Mesenchymal stem cell (in vitro differentiated cells and primary cell): Measurements from ENCODE around the gene MPP7.
"Not testable (repeated sequence)": the region's sequence is repeated elsewhere in the genome, so short reads cannot be mapped to it uniquely, and the experiment has no call there.

Experiments
- DNase-seq: peaks from one replicate; pipeline ENCODE4 v3.0.0-alpha.2; 2013
- H2AFZ ChIP-seq: one replicate; pipeline ENCODE4 v1.6.1; 2013; ENCODE audit warnings: low read depth, mild to moderate bottlenecking, control low read depth, inconsistent platforms, low read length, moderate library complexity
- H2AK5ac ChIP-seq: 2 replicates; pipeline ENCODE4 v1.6.1; 2013; ENCODE audit warnings: low read length, moderate library complexity, mild to moderate bottlenecking, inconsistent platforms; ENCODE audit not compliant: severe bottlenecking
- H2BK120ac ChIP-seq: one replicate; pipeline ENCODE4 v1.6.1; 2013; ENCODE audit warnings: low read depth, mild to moderate bottlenecking, inconsistent platforms, low read length, moderate library complexity
- H2BK12ac ChIP-seq, 2 experiments: one replicate each; pipeline ENCODE4 v1.6.1; 2013; ENCODE audit warnings: inconsistent platforms in 2 of 2, low read length in 2 of 2, mild to moderate bottlenecking in 2 of 2, moderate library complexity in 2 of 2, control low read depth in 1 of 2
- H2BK15ac ChIP-seq: one replicate; pipeline ENCODE4 v1.6.1; 2013; ENCODE audit warnings: mild to moderate bottlenecking, low read depth, inconsistent platforms; ENCODE audit not compliant: poor library complexity, severe bottlenecking
- H2BK5ac ChIP-seq: 2 replicates; pipeline ENCODE4 v1.6.1; 2013; ENCODE audit warnings: low read depth, mild to moderate bottlenecking, low read length, control low read depth, inconsistent platforms; ENCODE audit not compliant: poor library complexity, severe bottlenecking
- H3K14ac ChIP-seq, 2 experiments: one replicate each; pipeline ENCODE4 v1.6.1; 2013; ENCODE audit warnings: inconsistent platforms in 2 of 2, low read length in 2 of 2, control low read depth in 1 of 2, mild to moderate bottlenecking in 1 of 2, moderate library complexity in 1 of 2
- H3K18ac ChIP-seq, 2 experiments: one replicate each; pipeline ENCODE4 v1.6.1; 2013; ENCODE audit warnings: inconsistent platforms in 2 of 2, low read length in 2 of 2, control low read depth in 1 of 2, low read depth in 1 of 2, mild to moderate bottlenecking in 1 of 2
- H3K23ac ChIP-seq, 2 experiments: one replicate each; pipeline ENCODE4 v1.6.1; 2013; ENCODE audit warnings: inconsistent platforms in 2 of 2, low read length in 2 of 2, mild to moderate bottlenecking in 2 of 2, moderate library complexity in 2 of 2, control low read depth in 1 of 2
- H3K27ac ChIP-seq: 2 replicates; pipeline ENCODE4 v1.5.1; 2013; ENCODE audit warnings: mild to moderate bottlenecking, moderate library complexity, low read length, control low read depth, inconsistent platforms; ENCODE audit not compliant: poor library complexity, severe bottlenecking
- H3K27me3 ChIP-seq, 2 experiments: 2 replicates each; pipeline versions ENCODE4 v1.6.1 to v1.7.0; 2013; ENCODE audit warnings: low read length in 2 of 2, mild to moderate bottlenecking in 2 of 2, moderate library complexity in 2 of 2, control low read depth in 1 of 2, inconsistent platforms in 1 of 2; ENCODE audit not compliant: control insufficient read depth in 1 of 2, insufficient read depth in 1 of 2
- H3K36me3 ChIP-seq, 2 experiments: 2 replicates each; pipeline versions ENCODE4 v1.6.1 to v1.7.0; 2013; ENCODE audit warnings: low read length in 2 of 2, control low read depth in 1 of 2, inconsistent platforms in 1 of 2, low read depth in 1 of 2, mild to moderate bottlenecking in 1 of 2; ENCODE audit not compliant: insufficient read depth in 2 of 2, control insufficient read depth in 1 of 2
- H3K4ac ChIP-seq, 2 experiments: one replicate each; pipeline ENCODE4 v1.6.1; 2013; ENCODE audit warnings: inconsistent platforms in 2 of 2, low read length in 2 of 2, mild to moderate bottlenecking in 2 of 2, moderate library complexity in 2 of 2, control low read depth in 1 of 2, low read depth in 1 of 2
- H3K4me1 ChIP-seq: 2 replicates; pipeline ENCODE4 v1.6.1; 2013; ENCODE audit warnings: low read depth, low read length, control low read depth; ENCODE audit not compliant: control insufficient read depth, insufficient read depth
- H3K4me2 ChIP-seq: 2 replicates; pipeline ENCODE4 v1.6.1; 2013; ENCODE audit warnings: low read length, mild to moderate bottlenecking, inconsistent platforms; ENCODE audit not compliant: poor library complexity, severe bottlenecking
- H3K4me3 ChIP-seq, 2 experiments: 2 replicates each; pipeline versions ENCODE4 v1.5.1 to v1.7.0; 2013; ENCODE audit warnings: low read length in 2 of 2, mild to moderate bottlenecking in 2 of 2, control low read depth in 1 of 2, low read depth in 1 of 2; ENCODE audit not compliant: insufficient read depth in 1 of 2
- H3K79me1 ChIP-seq: replicated peaks from 2 replicates; pipeline ENCODE4 v1.6.1; 2013; ENCODE audit warnings: mild to moderate bottlenecking, control low read depth, low read length, inconsistent platforms; ENCODE audit not compliant: poor library complexity, severe bottlenecking
- H3K9ac ChIP-seq: 2 replicates; pipeline ENCODE4 v1.7.0; 2013; ENCODE audit warnings: mild to moderate bottlenecking, low read length, moderate library complexity
- H3K9me3 ChIP-seq: 2 replicates; pipeline ENCODE4 v1.7.0; 2013; ENCODE audit warnings: mild to moderate bottlenecking, low read length; ENCODE audit not compliant: control insufficient read depth
- H4K8ac ChIP-seq: one replicate; pipeline ENCODE4 v1.6.1; 2013; ENCODE audit warnings: inconsistent platforms, mild to moderate bottlenecking, low read length, moderate library complexity
- H4K91ac ChIP-seq: one replicate; pipeline ENCODE4 v1.6.1; 2013; ENCODE audit warnings: mild to moderate bottlenecking, low read length, inconsistent platforms
- WGBS: methylation state at CpG from one replicate; pipeline ENCODE4 v1.1.7; 2013; ENCODE audit warnings: mixed read lengths; 5-methylcytosine and 5-hydroxymethylcytosine counted together

MPP7 gene

DNA sequence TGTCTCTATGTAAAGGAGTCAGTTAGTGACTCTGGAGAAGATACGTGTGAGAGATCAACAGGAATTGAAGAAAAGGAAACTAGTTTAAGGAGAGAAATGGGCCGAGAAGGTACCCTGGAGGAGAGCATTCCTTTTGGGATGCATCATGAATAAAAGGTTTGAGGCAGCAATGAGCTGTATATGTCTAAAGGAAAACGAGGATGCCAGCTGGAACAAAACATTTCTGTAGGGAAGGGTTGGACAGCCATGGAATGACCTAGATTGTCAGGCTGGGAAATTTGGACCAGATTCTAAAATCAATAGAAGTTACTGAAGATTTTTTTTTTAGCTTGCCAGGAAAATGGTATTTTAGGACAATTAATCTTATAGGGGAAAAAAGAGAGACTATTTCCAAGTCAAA, 17.2 kb upstream of the MPP7 start:
- H4K8ac ChIP-seq = no peak overlapping the region
- no peak overlapping the region for H2AK5ac ChIP-seq
- H3K27ac ChIP-seq = no peak overlapping the region
- H3K18ac ChIP-seq = no peak overlapping the region
- no peak overlapping the region for H3K23ac ChIP-seq
- no peak for DNase-seq
- no peak overlapping the region for H2BK12ac ChIP-seq
- WGBS = 55% methylated on average over 3 of the region's 3 CpGs
- H3K4ac ChIP-seq = no peak overlapping the region
- H2AFZ ChIP-seq = no peak overlapping the region
- no peaks in the 10 kb centered on the region for H3K9me3 ChIP-seq
- H4K91ac ChIP-seq = no peak overlapping the region
- peaks cover 0 to 17% of the 10 kb centered on the region in 2 experiments for H3K27me3 ChIP-seq
- no peak overlapping the region for H3K9ac ChIP-seq
- no peak overlapping the region for H2BK5ac ChIP-seq
- H3K4me1 ChIP-seq = no peaks in the 10 kb centered on the region
- H3K14ac ChIP-seq = no peak overlapping the region
- H3K36me3 ChIP-seq = no peaks in the 10 kb centered on the region
- H3K79me1 ChIP-seq = no peaks in the 10 kb centered on the region
- no peak overlapping the region for H2BK120ac ChIP-seq
- H3K4me2 ChIP-seq = no peak overlapping the region
- H2BK15ac ChIP-seq = no peak overlapping the region
- no peak overlapping the region for H3K4me3 ChIP-seq

DNA sequence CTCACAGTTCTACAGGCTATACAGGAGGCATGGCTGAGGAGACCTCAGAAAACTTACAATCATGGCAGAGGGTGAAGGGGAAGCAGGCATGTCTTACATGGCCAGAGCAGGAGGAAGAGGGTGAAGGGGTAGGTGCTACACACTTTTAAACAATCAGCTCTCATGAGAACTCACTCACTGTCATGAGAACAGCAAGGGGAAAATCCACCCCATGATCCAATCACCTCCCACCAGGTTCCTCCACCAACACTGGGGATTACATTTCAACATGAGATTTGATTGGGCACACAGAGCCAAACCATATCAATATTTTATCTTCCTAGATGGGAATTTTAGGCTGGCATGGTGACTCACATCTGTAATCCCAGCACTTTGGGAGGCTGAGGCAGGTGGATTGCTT, 16.2 kb upstream of the MPP7 start:
- not testable (repeated sequence) for H3K9ac ChIP-seq, H3K79me1 ChIP-seq, H3K18ac ChIP-seq, H3K4me3 ChIP-seq, H2BK15ac ChIP-seq, H2BK5ac ChIP-seq, H3K4me1 ChIP-seq, H3K4ac ChIP-seq, H3K23ac ChIP-seq, DNase-seq, H3K14ac ChIP-seq, H3K36me3 ChIP-seq, H2BK12ac ChIP-seq, H4K91ac ChIP-seq, H2BK120ac ChIP-seq, H3K27ac ChIP-seq, H2AFZ ChIP-seq, H3K9me3 ChIP-seq, H2AK5ac ChIP-seq, H3K4me2 ChIP-seq, H4K8ac ChIP-seq
- peaks cover 0 to 17% of the 10 kb centered on the region in 2 experiments for H3K27me3 ChIP-seq

DNA sequence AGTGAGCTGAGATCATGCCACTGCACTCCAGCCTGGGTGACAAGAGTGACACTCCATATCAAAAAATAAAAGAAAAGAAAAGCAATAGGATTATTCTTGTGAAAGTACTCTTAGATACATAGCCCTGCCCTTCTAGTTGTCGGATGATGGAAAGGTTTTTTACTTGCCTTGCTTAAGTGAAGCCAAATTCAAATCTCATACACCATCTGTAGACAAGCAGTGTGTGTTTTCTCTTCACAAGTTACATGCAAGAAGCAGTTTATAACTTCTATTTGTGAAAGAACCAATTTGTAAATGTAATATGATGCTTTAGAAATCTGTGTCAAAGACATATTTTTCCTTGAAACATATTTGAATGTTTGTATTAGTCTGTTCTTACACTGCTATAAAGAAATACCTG, 15.8 kb upstream of the MPP7 start:
- no peak overlapping the region for H3K4me3 ChIP-seq
- no peak overlapping the region for H2AK5ac ChIP-seq
- no peak overlapping the region for H2BK15ac ChIP-seq
- H2BK120ac ChIP-seq = no peak overlapping the region
- H2AFZ ChIP-seq = no peak overlapping the region
- no peak overlapping the region for H2BK12ac ChIP-seq
- no peak overlapping the region for H2BK5ac ChIP-seq
- no peaks in the 10 kb centered on the region for H3K79me1 ChIP-seq
- H3K36me3 ChIP-seq = no peaks in the 10 kb centered on the region
- H4K8ac ChIP-seq = no peak overlapping the region
- H3K14ac ChIP-seq = no peak overlapping the region
- no peak overlapping the region for H3K23ac ChIP-seq
- H3K18ac ChIP-seq = no peak overlapping the region
- H3K4ac ChIP-seq = no peak overlapping the region
- no peak overlapping the region for H3K27ac ChIP-seq
- peaks cover 0 to 17% of the 10 kb centered on the region in 2 experiments for H3K27me3 ChIP-seq
- no CpG with 5 or more reads among the region's 1 CpG for WGBS
- no peaks in the 10 kb centered on the region for H3K9me3 ChIP-seq
- DNase-seq = no peak
- no peak overlapping the region for H3K9ac ChIP-seq
- no peaks in the 10 kb centered on the region for H3K4me1 ChIP-seq
- H3K4me2 ChIP-seq = no peak overlapping the region
- H4K91ac ChIP-seq = no peak overlapping the region

DNA sequence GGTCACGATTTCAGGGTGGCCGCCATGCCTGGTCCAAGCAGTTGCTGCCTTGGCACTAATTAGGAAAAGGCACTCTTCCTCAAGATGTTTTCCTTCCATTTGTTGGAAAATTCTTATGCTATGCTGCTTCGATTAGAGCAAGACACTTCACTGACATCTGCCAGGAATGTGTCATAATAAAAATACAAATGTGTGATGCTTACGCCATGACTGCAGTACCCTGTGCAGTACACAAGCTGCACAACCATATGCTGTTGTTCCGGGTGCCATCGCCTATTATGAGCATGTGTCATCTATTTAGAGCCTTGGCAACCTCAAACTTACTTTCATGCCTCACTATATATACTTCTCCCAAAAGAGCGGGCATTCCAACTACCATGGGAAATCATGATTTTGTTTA, 14.9 kb upstream of the MPP7 start:
- Histone ChIP-seq H2BK15ac (no peak overlapping the region), H2AFZ (no peak overlapping the region), H4K8ac (no peak overlapping the region), H2BK12ac (no peak overlapping the region), H3K36me3 (no peaks in the 10 kb centered on the region), H2AK5ac (no peak overlapping the region), H3K4me3 (no peak overlapping the region), H3K4me1 (no peaks in the 10 kb centered on the region), H2BK120ac (no peak overlapping the region), H3K27ac (no peak overlapping the region), H3K9ac (no peak overlapping the region), H2BK5ac (no peak overlapping the region), H3K27me3 (peaks cover 0 to 17% of the 10 kb centered on the region in 2 experiments), H3K14ac (no peak overlapping the region), H3K79me1 (no peaks in the 10 kb centered on the region), H3K9me3 (no peaks in the 10 kb centered on the region), H3K4me2 (no peak overlapping the region), H4K91ac (no peak overlapping the region), H3K18ac (no peak overlapping the region), H3K23ac (no peak overlapping the region), H3K4ac (no peak overlapping the region)
- 91% methylated on average over 7 of the region's 7 CpGs for WGBS
- DNase-seq = no peak
